WTC11 (cell line): Measurements from ENCODE around the gene LDLRAD4. TPM values are rescaled to one million over a fixed set of nuclear protein-coding genes. Genes with fewer than 3 reads are reported as not detected.

Source experiments
- ATAC-seq: fragments of 200-7000 bp; cut with Tn5 transposase; 2 replicates; pipeline ENCODE4 v1.10.0; 2021; ENCODE audit warnings: mild to moderate bottlenecking, moderate library complexity
- CTCF ChIA-PET: fragments of 300-600 bp; sonication (Branson Sonifier 250); formaldehyde crosslinking; loops from one replicate; lab custom pipeline; 2021; ENCODE audit warnings: antibody characterized with exemption; lab: Charles Lee
- POLR2A ChIA-PET: fragments of 350-600 bp; sonication (Branson Sonifier 250); formaldehyde crosslinking; loops from one replicate; lab custom pipeline; 2021; ENCODE audit warnings: antibody characterized with exemption; lab: Charles Lee
- DNase-seq: peaks from one replicate; pipeline ENCODE4 v3.0.0; 2021; ENCODE audit warnings: low spot score
- H3K27ac Mint-ChIP-seq: 2 replicates; pipeline ENCODE4 v1.8.0; 2021; ENCODE audit warnings: mixed read lengths
- H3K27me3 Mint-ChIP-seq: 2 replicates; pipeline ENCODE4 v1.8.0; 2021; ENCODE audit warnings: low read depth, mild to moderate bottlenecking, moderate library complexity, mixed read lengths
- H3K36me3 Mint-ChIP-seq: 2 replicates; pipeline ENCODE4 v1.8.0; 2021; ENCODE audit warnings: mixed read lengths
- H3K4me1 Mint-ChIP-seq: 2 replicates; pipeline ENCODE4 v1.8.0; 2022; ENCODE audit warnings: mixed read lengths
- H3K4me3 Mint-ChIP-seq: 2 replicates; pipeline ENCODE4 v1.8.0; 2021; ENCODE audit warnings: mild to moderate bottlenecking, moderate library complexity, mixed read lengths
- H3K9me3 Mint-ChIP-seq: 2 replicates; pipeline ENCODE4 v1.8.0; 2021; ENCODE audit warnings: mixed read lengths
- E2F1 ChIP-seq: sonication (generic); formaldehyde crosslinking; IDR thresholded peaks from 2 replicates; pipeline ENCODE4 v1.8.0; 2022; ENCODE audit warnings: mild to moderate bottlenecking, missing genetic modification reagents
- FOXK1 ChIP-seq: sonication (generic); formaldehyde crosslinking; IDR thresholded peaks from 2 replicates; pipeline ENCODE4 v1.8.0; 2022; ENCODE audit warnings: mild to moderate bottlenecking, moderate library complexity, missing genetic modification reagents
- GRHL2 ChIP-seq: fragments of 250-450 bp; sonication (Bioruptor Pico); IDR thresholded peaks from 2 replicates; pipeline ENCODE4 v1.8.0; 2022; ENCODE audit warnings: mild to moderate bottlenecking, moderate library complexity; ENCODE audit not compliant: insufficient replicate concordance, severe bottlenecking
- IRF2 ChIP-seq: sonication (generic); formaldehyde crosslinking; IDR thresholded peaks from 2 replicates; pipeline ENCODE4 v1.8.0; 2022; ENCODE audit warnings: low read depth, missing genetic modification reagents, borderline replicate concordance
- MAX ChIP-seq: sonication (generic); formaldehyde crosslinking; IDR thresholded peaks from 2 replicates; pipeline ENCODE4 v1.8.0; 2022; ENCODE audit warnings: mild to moderate bottlenecking, missing genetic modification reagents
- SMAD4 ChIP-seq: sonication (generic); formaldehyde crosslinking; IDR thresholded peaks from 2 replicates; pipeline ENCODE4 v1.8.0; 2022; ENCODE audit warnings: mild to moderate bottlenecking, missing genetic modification reagents
- TCF7 ChIP-seq: sonication (generic); formaldehyde crosslinking; IDR thresholded peaks from 2 replicates; pipeline ENCODE4 v1.8.0; 2022; ENCODE audit warnings: mild to moderate bottlenecking, low read depth, missing genetic modification reagents, moderate library complexity
- TEAD1 ChIP-seq: sonication (generic); formaldehyde crosslinking; IDR thresholded peaks from 2 replicates; pipeline ENCODE4 v1.8.0; 2022; ENCODE audit warnings: mild to moderate bottlenecking, missing genetic modification reagents
- TP53 ChIP-seq: sonication (generic); formaldehyde crosslinking; IDR thresholded peaks from 2 replicates; pipeline ENCODE4 v1.8.1; 2023; ENCODE audit warnings: mild to moderate bottlenecking, missing genetic modification reagents
- ZNF121 ChIP-seq: sonication (generic); formaldehyde crosslinking; IDR thresholded peaks from 2 replicates; pipeline ENCODE4 v1.8.0; 2023; ENCODE audit warnings: missing genetic modification reagents
- ZNF138 ChIP-seq: sonication (generic); formaldehyde crosslinking; conservative IDR thresholded peaks from 2 replicates; pipeline ENCODE4 v1.8.1; 2022; ENCODE audit warnings: mild to moderate bottlenecking, moderate library complexity, missing genetic modification reagents
- ZNF219 ChIP-seq: sonication (generic); formaldehyde crosslinking; IDR thresholded peaks from 2 replicates; pipeline ENCODE4 v1.8.0; 2023; ENCODE audit warnings: missing genetic modification reagents, mild to moderate bottlenecking, borderline replicate concordance
- ZNF232 ChIP-seq: sonication (generic); formaldehyde crosslinking; IDR thresholded peaks from 2 replicates; pipeline ENCODE4 v1.8.0; 2022; ENCODE audit warnings: mild to moderate bottlenecking, missing genetic modification reagents
- ZNF263 ChIP-seq: sonication (generic); formaldehyde crosslinking; IDR thresholded peaks from 2 replicates; pipeline ENCODE4 v1.8.1; 2022; ENCODE audit warnings: low read depth, mild to moderate bottlenecking, moderate library complexity, missing genetic modification reagents
- ZNF425 ChIP-seq: fragments of 250-450 bp; sonication (Bioruptor Pico); conservative IDR thresholded peaks from 2 replicates; pipeline ENCODE4 v1.9.0; 2021; ENCODE audit warnings: mild to moderate bottlenecking
- ZNF532 ChIP-seq: fragments of 250-450 bp; sonication (Bioruptor Pico); IDR thresholded peaks from 2 replicates; pipeline ENCODE4 v1.9.0; 2021; ENCODE audit warnings: mild to moderate bottlenecking, borderline replicate concordance
- ZNF671 ChIP-seq: fragments of 250-450 bp; sonication (Bioruptor Pico); IDR thresholded peaks from 2 replicates; pipeline ENCODE4 v1.8.0; 2021; ENCODE audit warnings: mild to moderate bottlenecking
- total RNA-seq: library from RNA; stranded (reverse); gene quantifications from 3 replicates; pipeline ENCODE4 v1.2.3, GENCODE V29; 2021

LDLRAD4 gene
- total RNA-seq, 1 experiment from 2014 or later: 6.2 TPM

GRCh38 chr18:13437796-13438506 lies 219.4 kb downstream of the LDLRAD4 start:
- TF ChIP-seq ZNF532 (no peak), ZNF263 (CRISPR knock-in tag) (no peak), FOXK1 (CRISPR knock-in tag) (no peak), GRHL2 (no peak), ZNF121 (CRISPR knock-in tag) (no peak)
- H3K9me3 Mint-ChIP-seq: no peaks in the 10 kb centered on the region

GRCh38 chr18:13438507-13439056 lies 220.0 kb downstream of the LDLRAD4 start:
- ATAC-seq (no peak), DNase-seq (no peak)
- H3K4me3 Mint-ChIP-seq: no peak overlapping the region
- no peaks in the 10 kb centered on the region for H3K36me3 Mint-ChIP-seq
- peaks cover 23% of the 10 kb centered on the region for H3K4me1 Mint-ChIP-seq
- H3K9me3 Mint-ChIP-seq: no peaks in the 10 kb centered on the region
- ChIA-PET CTCF (no interaction called here), POLR2A (no interaction called here)
- TF ChIP-seq SMAD4 (CRISPR knock-in tag): no peak
- TF ChIP-seq ZNF425 (CRISPR knock-in tag): no peak
- H3K27me3 Mint-ChIP-seq: no peaks in the 10 kb centered on the region
- 0 out of 2 replicates have a peak overlapping the region, but pooled peaks have one; percentile 2 for H3K27ac Mint-ChIP-seq

More at GRCh38 chr18:13437796-13438506, 219.4 kb downstream of the LDLRAD4 start:
- ChIA-PET CTCF (no interaction called here), POLR2A (no interaction called here)
- no peak for DNase-seq
- H3K27me3 Mint-ChIP-seq: no peaks in the 10 kb centered on the region
- H3K27ac Mint-ChIP-seq: 0 out of 2 replicates have a peak overlapping the region, but pooled peaks have one; percentile 2
- H3K4me1 Mint-ChIP-seq: peaks cover 18% of the 10 kb centered on the region
- no peak overlapping the region for H3K4me3 Mint-ChIP-seq
- ATAC-seq: no peak
- H3K36me3 Mint-ChIP-seq: no peaks in the 10 kb centered on the region

- Mint-ChIP-seq H3K36me3 (no peaks in the 10 kb centered on the region), H3K27me3 (no peaks in the 10 kb centered on the region), H3K27ac (no peak overlapping the region)
- ChIA-PET CTCF (no interaction called here), POLR2A (no interaction called here)
- DNase-seq: no peak
- TF ChIP-seq ZNF138 (CRISPR knock-in tag) (no peak), IRF2 (CRISPR knock-in tag) (no peak), MAX (CRISPR knock-in tag) (no peak), TP53 (CRISPR knock-in tag) (no peak), E2F1 (CRISPR knock-in tag) (no peak), ZNF232 (CRISPR knock-in tag) (no peak), FOXK1 (CRISPR knock-in tag) (no peak), ZNF219 (CRISPR knock-in tag) (no peak), TCF7 (CRISPR knock-in tag) (no peak), TEAD1 (CRISPR knock-in tag) (no peak), ZNF671 (CRISPR knock-in tag) (no peak)
- TF ChIP-seq, all 79 proteins: peak for 0
- ATAC-seq: no peak
- Mint-ChIP-seq H3K4me1 (peaks cover 26% of the 10 kb centered on the region), H3K4me3 (no peak overlapping the region), H3K9me3 (no peaks in the 10 kb centered on the region)
These were observed 220.9 kb downstream of the LDLRAD4 start for GRCh38 chr18:13439461-13439860.
